Mesodermal cell (in vitro differentiated cells): ENCODE data around the gene USP5.
"Not testable (repeated sequence)": the region's sequence is repeated elsewhere in the genome, so short reads cannot be mapped to it uniquely, and the experiment has no call there.

Experiments used
- H3K27ac ChIP-seq: 2 replicates; pipeline ENCODE4 v1.7.0; 2013; ENCODE audit warnings: mild to moderate bottlenecking, low read depth, low read length, moderate library complexity; ENCODE audit not compliant: severe bottlenecking
- H3K36me3 ChIP-seq: 2 replicates; pipeline ENCODE4 v1.7.1; 2013; ENCODE audit warnings: mild to moderate bottlenecking, low read length, moderate library complexity; ENCODE audit not compliant: control insufficient read depth, insufficient read depth
- H3K4me1 ChIP-seq: one replicate; pipeline ENCODE4 v1.7.1; 2013; ENCODE audit warnings: mild to moderate bottlenecking, low read length; ENCODE audit not compliant: insufficient read depth, control insufficient read depth, poor library complexity, severe bottlenecking
- H3K4me3 ChIP-seq: 2 replicates; pipeline ENCODE4 v1.7.0; 2013; ENCODE audit warnings: low read length, control low read depth, mild to moderate bottlenecking; ENCODE audit not compliant: insufficient read depth, poor library complexity, severe bottlenecking; ENCODE audit errors: extremely low read depth
- H3K9me3 ChIP-seq: 2 replicates; pipeline ENCODE4 v1.7.1; 2013; ENCODE audit warnings: mild to moderate bottlenecking, low read length, moderate library complexity; ENCODE audit not compliant: control insufficient read depth
- WGBS, 2 experiments: methylation state at CpG; one replicate each; pipeline ENCODE4 v1.1.5; 2013; ENCODE audit warnings: missing lambda C conversion rate in 2 of 2; ENCODE audit not compliant: insufficient coverage in 2 of 2; 5-methylcytosine and 5-hydroxymethylcytosine counted together

The USP5 gene

DNA sequence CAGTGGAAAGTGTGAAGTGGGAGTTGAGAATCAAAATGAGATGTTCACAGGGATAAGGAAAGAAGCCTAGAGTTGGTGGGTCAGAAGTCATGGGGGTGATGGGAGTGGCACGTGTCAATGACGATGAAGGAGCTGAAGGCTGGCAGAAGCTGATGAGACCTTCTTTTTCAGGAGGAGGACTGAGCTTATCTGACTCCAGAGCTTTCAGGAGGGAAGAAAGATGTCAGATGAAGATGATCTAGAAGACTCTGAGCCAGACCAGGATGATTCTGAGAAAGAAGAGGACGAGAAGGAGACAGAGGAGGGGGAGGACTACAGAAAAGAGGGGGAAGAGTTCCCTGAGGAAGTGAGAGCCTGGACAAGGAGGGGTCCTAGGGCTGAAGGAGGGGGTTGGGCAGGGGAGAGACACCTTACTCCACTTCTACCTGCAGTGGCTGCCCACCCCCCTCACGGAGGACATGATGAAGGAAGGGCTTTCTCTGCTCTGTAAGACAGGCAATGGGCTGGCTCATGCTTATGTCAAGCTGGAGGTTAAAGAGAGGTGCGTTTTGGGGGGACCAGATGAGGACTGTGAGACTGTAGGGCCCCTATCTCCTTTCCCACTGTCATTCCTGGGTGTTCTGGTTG lies 53.6 kb downstream of the USP5 start:
- Histone ChIP-seq H3K9me3 (no peaks in the 10 kb centered on the region), H3K27ac (peak overlapping the region; percentile 96), H3K4me3 (peak overlapping the region; percentile 54), H3K4me1 (peaks cover 14% of the 10 kb centered on the region), H3K36me3 (no peaks in the 10 kb centered on the region)
- WGBS, 2 experiments, result 64 to 68% methylated on average over 3 to 4 of the region's 5 CpGs

DNA sequence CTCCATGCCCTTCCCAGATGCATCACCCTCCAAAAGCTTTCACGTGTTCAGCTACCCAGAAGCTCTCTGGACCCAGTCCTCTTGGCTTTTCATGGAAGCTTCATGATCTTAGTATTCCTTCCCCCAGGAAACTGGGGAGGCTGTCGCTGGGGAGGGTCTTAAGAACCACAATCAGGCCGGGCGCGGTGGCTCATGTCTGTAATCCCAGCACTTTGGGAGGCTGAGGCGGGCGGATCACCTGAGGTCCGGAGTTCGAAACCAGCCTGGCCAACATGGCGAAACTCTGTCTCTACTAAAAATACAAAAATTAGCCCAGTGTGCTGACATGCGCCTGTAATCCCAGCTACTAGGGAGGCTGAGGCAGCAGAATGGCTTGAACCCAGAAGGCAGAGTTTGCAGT lies 56.2 kb downstream of the USP5 start:
- H3K4me1 ChIP-seq, result peaks cover 14% of the 10 kb centered on the region
- not testable (repeated sequence) for H3K9me3 ChIP-seq, H3K4me3 ChIP-seq, H3K27ac ChIP-seq, H3K36me3 ChIP-seq
- WGBS, 2 experiments, result 85 to 93% methylated on average over 6 to 10 of the region's 11 CpGs

DNA sequence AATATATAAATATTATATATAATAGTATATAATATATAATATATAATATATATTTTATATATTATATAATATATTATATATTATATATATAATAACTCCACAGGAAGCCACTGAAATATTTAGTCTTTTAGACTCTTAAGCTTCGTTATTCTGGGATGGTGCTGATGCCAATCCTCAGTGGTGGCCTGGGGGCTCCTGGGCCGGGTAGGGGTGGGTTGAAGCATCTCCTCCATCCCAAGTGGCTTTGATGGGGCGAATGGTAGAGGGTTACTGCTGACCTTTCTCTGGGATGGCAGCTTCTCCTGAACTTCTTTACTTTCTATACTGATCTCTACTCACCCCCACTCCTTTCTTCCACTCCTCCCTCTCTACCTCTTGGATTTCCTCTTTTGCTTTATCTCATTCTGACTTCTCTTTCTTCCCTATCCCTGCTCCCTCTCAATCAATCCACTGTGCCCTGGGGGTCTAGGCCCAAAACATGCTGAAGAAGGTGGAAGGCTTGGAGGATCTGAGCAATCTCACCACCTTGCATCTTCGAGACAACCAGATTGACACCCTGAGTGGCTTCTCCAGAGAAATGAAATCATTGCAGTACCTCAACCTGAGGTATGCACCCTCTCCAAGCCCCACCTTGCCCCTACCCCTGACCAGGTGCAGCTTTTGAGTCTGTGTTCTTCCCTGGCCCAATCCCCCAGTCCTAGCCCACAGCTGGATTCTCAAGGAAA lies 57.6 kb downstream of the USP5 start:
- no peak overlapping the region for H3K27ac ChIP-seq
- H3K9me3 ChIP-seq, result no peaks in the 10 kb centered on the region
- no peak overlapping the region for H3K4me3 ChIP-seq
- peaks cover 7% of the 10 kb centered on the region for H3K4me1 ChIP-seq
- WGBS, 2 experiments, result 88 to 100% methylated on average over 1 of the region's 4 CpGs
- H3K36me3 ChIP-seq, result no peaks in the 10 kb centered on the region

DNA sequence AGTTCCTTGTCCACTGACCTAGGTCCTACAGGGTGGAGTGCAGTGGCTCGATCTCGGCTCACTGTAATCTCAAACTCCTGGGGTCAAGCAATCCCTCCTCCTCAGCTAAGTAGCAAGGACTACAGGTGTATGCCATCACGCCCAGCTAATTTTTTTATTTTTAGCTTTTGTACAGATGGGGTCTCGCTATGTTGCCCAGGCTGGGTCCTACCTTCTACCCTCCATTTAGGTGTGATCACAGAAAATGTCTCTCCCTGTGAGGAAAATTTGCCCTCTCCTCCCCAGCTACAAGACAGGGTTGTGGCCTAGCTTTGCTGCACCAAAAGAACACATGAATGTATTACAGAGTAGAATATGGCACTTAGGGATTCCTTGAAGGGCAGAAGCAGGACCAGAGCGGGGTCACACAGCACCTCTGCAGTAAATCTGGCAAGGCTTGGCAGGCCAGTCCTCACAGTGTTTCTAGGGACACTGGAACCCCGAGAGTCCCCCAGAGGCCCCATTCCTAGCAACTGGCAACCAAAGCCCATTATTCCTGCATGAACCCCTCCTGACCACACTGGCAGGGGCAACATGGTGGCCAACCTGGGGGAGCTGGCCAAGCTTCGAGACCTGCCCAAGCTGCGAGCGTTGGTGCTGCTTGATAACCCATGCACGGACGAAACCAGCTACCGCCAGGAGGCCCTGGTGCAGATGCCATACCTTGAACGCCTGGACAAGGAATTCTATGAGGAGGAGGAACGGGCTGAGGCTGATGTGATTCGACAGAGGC lies 60.4 kb downstream of the USP5 start:
- Histone ChIP-seq H3K4me3 (no peak overlapping the region), H3K4me1 (peaks cover 19% of the 10 kb centered on the region), H3K36me3 (peaks cover 11% of the 10 kb centered on the region), H3K27ac (no peak overlapping the region), H3K9me3 (no peaks in the 10 kb centered on the region)
- WGBS, 2 experiments, result 94 to 97% methylated on average over 13 to 14 of the region's 15 CpGs

DNA sequence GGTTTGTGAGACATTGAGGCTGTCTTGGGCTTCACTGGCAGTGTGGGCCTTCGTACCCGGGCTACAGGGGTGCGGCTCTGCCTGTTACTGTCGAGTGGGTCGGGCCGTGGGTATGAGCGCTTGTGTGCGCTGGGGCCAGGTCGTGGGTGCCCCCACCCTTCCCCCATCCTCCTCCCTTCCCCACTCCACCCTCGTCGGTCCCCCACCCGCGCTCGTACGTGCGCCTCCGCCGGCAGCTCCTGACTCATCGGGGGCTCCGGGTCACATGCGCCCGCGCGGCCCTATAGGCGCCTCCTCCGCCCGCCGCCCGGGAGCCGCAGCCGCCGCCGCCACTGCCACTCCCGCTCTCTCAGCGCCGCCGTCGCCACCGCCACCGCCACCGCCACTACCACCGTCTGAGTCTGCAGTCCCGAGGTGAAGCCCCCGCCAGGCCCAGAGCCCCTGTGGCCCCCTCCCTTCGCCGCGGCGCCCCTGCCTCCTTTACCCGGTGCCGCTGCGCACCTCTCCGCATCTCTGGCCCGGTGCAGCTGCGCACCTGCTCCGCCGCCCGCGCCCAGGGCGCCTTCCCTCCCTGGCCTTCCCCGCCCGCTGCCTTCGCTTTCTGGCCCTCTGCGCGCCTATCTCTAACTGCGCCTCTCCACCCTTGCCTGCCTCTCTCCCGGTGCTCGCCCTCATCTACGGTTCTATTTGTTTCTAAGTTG lies 62.4 kb downstream of the USP5 start, which contains the start of gene ENO2:
Gene ENO2, plus strand, starts transcription at position 335 of the 701 bp plus-strand sequence. CDS start 1,253 bp downstream, outside the sequence.
- peak within 1 kb of the TSS; percentile 59 for H3K4me3 ChIP-seq
- no peaks in the 10 kb centered on the region for H3K9me3 ChIP-seq
- H3K27ac ChIP-seq, result no peak within 1 kb of the TSS
- H3K36me3 ChIP-seq, result peaks cover 18% of the 10 kb centered on the region
- peaks cover 21% of the 10 kb centered on the region for H3K4me1 ChIP-seq
- WGBS, 2 experiments, result 1 to 2% methylated on average over 45 to 57 of the region's 68 CpGs

DNA sequence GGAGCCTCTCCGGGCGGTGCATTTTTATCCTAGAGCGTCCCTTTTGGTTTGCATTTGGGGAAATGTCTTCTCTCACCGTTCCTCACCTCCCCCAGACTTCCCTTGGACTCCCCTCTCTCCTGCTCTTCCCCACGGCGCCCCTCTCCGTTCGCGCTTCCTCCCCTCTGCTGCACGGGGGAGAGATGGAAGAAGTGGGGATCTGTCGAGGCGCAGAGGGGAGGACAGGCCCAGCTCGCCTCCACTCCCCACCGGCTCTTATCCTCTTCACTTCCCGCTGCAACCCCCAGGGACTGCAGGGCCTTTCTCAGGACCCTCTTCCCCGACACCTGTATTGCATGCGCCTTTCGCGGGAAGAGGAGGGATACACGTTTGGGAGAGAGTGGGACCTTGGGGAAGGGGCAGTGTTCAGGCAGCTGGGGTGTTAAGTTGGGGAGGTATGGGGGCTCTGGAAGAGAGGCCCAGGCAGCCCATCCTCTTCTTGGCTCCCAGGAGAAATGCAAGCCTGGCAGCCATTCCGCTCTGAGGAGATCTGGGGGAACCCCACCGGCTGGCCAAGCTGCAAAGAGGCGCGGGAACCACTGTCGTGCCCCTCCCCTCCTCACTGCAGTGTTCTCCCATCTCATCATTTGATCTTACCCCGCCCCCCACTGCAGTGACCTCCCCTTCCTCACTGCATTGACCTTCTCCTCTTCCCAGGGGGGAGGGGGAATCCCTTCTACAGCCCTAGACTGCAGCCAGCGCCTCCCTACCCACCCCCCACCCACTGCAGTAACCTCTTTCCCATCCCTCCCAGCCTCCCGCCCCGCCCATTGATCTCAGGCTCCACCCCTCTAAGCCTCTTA lies 63.2 kb downstream of the USP5 start:
- peaks cover 25% of the 10 kb centered on the region for H3K36me3 ChIP-seq
- peaks cover 21% of the 10 kb centered on the region for H3K4me1 ChIP-seq
- no peak overlapping the region for H3K27ac ChIP-seq
- H3K9me3 ChIP-seq, result no peaks in the 10 kb centered on the region
- 4 to 18% methylated on average over 5 to 8 of the region's 29 CpGs for WGBS, 2 experiments
- peak overlapping the region; percentile 59 for H3K4me3 ChIP-seq

DNA sequence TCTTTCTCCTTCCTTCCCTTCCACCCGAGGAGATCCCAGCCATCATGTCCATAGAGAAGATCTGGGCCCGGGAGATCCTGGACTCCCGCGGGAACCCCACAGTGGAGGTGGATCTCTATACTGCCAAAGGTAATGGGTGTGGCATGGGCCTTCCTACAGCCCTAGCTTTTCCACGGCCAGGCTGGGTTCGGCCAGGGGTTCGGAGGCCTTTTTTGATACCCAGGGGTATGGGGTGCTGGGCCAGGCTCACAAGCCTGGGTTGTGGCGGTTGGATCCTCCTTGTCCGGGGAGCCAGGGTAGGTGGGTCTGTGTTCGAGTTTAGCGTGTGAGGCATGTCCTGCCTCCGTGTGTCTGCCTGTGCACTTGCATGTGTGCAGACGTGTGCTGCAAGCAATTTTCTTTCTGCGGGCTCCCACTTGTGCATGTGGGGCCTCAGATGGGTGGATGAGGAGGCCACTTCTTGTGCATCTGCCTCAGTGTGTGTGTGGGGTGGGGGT lies 63.9 kb downstream of the USP5 start:
- Histone ChIP-seq H3K9me3 (no peaks in the 10 kb centered on the region), H3K4me3 (peak overlapping the region; percentile 27), H3K4me1 (peaks cover 21% of the 10 kb centered on the region), H3K36me3 (peaks cover 26% of the 10 kb centered on the region), H3K27ac (no peak overlapping the region)
- WGBS, 2 experiments, result 82 to 86% methylated on average over 12 to 14 of the region's 14 CpGs
